Fibroblast of skin of back (primary cell): ENCODE data around the gene TGM1.
"Not testable (repeated sequence)": the region's sequence is repeated elsewhere in the genome, so short reads cannot be mapped to it uniquely, and the experiment has no call there.

ENCODE experiments used
- DNase-seq: peaks from one replicate; pipeline ENCODE4 v3.0.0-alpha.2; 2013

The TGM1 gene

DNA sequence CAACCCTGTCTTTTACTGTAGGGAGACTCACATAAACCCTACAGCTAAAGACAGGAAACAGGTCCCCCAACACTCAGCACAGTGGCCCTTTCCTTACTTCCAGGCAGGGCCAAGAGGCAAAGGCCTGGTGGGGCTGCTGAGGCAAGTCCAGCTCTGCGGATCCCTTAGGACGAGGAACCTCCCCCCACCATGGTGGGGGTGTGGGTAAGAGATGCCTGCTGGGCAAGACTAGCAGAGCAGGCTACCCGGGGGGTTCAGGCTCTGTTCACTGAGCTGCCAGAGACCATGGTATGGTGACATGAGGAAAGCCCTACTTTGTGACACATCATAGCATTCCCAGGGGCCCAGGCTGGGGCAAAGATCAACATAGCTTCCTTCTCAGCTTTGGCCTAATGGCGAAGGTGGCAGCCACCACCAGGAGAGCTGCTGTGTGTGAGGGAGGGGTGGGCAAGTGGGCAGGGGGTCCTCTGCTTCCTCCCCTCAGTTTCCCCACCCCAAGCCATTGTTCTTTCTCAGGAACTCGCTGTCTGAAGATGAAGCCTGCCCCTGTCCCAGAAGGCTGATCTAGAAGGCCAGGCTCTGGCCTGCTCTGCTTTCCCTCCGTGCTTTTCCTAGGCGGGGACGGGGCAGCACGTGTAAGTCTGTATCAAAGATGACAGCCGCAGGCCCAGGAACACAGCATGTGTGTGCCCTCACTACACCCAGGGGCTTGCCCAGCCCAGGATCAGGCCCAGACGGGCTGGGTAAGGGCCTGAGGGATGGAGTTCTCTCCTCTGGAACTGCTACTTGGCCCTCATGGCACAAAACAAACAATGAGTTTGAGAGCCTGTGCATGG, 10.5 kb downstream of the TGM1 start:
- DNase-seq, result peak; percentile 25

DNA sequence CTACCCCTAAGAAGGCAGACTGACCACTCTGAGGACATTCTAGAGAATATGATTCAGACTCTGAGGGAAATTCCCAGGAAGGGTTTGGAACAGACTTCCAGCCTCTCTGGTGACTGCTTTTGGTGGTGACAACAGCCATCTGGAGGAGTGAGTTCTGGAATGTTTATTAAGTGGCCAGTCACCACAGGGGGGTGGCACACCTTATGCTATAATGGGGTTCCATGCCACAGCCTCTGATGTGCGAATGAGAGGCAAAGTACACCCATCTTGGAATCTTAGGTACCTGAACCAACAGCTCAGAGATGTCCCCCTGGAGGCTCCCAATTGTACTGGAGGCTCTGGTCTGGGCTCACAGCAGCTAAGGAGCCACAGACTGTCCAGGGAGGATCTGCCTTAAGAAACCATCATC, 11.1 kb downstream of the TGM1 start:
- DNase-seq, result peak; percentile 63

DNA sequence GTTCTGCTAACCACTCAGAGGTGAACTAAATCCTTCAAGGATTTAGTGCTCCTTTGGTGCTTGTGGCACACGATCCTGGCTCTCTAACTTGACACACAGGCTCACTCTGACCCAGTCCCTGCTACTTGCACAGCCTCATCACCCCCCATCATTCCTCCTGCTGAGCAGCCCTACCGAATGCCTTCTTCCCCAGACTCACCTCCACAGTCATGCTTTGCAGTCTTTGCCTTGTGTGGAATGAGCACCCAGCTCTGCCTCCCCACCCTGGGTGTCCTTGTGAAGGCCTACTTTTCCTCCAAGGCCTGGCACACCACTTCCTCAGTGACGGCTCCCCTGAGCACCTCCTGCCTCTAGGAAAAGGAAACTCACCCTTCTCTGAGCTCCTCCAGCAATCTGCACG, 12.6 kb downstream of the TGM1 start:
- no peak for DNase-seq

DNA sequence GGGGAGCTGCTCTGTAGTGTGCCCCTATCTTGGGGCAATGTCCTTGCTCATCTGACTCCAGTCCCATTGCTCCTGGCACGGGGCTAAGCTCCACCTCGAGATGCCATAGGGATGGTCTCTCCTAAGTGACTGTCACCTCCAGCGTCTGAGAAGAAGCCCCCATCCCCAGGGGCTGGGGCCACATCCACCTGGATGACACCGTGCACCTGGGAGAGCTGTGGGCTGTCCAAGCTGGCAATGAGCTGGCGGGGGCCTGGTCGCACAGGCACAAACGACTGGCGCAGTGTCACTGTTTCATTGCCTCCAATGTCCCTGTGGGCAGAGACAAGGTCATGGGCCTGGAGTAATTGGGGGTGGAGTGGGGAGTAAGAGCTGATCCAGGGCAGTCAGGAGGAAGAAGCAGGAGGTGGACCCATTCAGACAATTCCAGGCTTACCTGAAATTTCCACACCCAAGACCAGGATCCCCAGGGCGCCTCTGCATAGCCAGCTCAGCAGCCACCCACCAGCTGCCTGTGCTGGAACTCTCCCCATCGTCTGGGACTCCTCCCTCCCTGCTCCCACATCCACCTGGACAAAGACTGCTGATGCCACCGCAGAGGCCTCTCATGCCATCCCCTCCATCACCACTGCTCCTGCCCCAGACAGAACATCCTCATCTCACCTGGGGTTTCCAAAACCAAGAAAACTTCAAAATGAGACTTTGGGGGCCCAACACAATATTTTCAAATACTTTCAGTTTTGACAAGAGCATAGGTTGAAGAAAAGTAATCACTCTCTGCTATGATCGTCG, 13.6 kb downstream of the TGM1 start:
- no peak for DNase-seq

- DNase-seq, result no peak
These were observed 15.6 kb downstream of the TGM1 start for GRCh38 chr14:24247422-24247821.

DNA sequence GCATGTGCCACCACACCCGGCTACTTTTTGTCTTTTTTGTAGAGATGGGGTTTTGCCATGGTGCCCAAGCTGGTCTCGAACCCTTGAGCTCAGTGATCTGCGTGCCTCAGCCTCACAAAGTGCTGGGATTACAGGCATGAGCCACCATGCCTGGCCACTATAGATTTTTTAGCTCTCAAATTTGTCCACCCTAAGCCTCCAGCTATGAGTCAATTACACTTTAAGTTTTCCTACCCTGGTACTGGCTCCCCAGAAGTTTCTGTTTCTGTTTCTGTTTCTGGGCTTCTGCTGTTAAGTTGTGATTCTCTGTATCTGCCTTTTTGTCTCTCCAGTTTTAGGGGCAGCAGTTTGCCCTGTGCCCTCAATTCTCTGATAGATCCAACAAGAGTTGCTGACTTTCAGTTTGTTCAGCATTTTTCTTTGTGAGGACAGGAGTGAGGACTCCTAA, 16.2 kb downstream of the TGM1 start:
- no peak for DNase-seq

- not testable (repeated sequence) for DNase-seq
These were observed 17.6 kb downstream of the TGM1 start for GRCh38 chr14:24245350-24245749.

- DNase-seq, result no peak
These were observed 19.6 kb downstream of the TGM1 start for GRCh38 chr14:24243336-24243836.

- peak; percentile 92 for DNase-seq
These were observed 21.0 kb downstream of the TGM1 start for GRCh38 chr14:24241829-24242443.

- DNase-seq, result no peak
These were observed 22.7 kb downstream of the TGM1 start for GRCh38 chr14:24240110-24240918.

DNA sequence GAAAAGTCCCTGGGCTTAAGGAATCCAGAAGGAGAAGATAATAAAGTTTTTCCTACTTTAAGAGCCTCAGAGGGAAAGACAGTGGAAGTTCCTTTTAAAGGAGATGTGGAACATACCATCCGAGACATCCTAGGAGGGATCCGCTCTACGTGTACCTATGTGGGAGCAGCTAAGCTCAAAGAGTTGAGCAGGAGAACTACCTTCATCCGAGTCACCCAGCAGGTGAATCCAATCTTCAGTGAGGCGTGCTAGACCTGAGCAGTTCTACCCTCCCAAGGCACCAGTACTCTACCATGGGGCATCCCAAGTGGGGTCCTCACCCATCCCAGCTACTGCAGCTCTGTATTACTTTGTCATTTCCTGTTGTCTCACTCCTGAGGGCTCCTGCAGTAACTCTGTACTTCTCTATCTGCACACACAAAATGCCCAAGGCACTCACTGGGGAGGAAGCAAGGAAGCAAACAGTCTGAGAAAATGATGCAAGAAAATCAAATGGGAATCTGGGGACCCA, 24.4 kb downstream of the TGM1 start:
- DNase-seq, result no peak

DNA sequence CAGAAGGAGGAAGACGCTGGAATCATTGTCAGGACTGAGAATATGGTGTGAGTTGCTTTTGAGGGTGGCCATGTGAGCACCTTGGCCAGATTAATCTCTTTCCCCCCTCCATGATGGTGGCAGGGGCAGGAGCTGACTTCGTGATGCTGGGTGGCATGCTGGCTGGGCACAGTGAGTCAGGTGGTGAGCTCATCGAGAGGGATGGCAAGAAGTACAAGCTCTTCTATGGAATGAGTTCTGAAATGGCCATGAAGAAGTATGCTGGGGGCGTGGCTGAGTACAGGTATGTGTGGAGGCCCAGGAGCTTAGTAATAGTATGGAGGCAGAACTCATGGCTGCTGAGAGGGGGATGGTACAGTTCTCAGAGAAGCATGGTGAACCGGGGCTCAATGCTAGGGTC, 24.9 kb downstream of the TGM1 start:
- DNase-seq, result no peak

DNA sequence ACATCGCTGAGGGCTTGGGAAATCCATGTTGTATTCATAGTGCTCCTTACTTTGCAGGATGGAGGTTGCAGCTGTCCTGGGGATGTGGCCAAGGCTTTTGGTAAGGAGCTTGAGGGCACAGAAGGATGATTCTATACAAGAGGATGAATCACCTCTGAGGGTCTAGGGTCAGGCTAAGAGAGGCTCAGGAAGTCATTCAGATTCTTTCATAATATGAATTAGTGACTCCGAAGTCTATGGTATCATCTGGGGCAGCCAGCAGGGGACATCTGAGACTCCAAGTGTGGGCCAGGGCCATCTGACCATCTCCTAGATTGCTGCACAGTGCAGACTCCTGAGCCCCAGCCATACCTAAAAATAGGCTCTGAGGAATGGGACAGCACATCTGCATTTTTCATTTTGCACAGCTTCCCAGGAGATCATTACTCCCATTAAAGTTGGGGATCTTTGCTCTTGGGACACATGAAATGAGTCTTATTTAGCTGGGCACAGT, 25.5 kb downstream of the TGM1 start:
- no peak for DNase-seq

DNA sequence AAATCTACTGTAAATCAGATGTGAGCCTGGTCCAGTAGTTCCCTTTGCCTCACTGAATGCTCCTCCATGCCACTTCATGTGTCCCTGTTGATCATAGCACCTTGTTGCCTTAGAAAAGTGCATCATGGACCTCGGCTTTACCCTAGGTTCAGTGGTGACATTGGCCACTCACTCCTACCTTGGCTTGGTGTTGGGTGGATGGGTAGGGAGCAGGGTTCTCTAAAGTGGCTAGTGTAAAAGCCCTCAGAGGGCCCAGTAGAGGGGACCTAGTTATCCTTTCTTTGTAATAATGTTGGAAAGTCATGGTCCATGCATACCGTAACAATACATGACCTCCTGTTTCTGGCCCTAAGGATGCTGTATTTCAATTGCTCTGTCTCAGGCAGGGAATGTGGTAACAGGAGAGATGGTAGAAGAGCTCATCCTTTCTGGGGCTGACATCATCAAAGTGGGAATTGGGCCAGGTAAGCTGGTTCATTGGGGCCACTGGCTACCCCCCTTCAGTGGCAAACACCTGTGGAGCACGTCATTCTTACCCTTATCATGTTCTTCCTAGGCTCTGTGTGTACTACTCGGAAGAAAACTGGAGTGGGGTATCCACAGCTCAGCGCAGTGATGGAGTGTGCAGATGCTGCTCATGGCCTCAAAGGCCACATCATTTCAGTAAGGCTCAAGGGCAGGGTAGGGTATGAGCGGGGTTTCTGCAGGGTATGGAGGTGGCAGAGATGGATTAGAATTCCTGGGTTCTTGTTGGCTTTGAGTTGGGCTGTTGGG, 26.1 kb downstream of the TGM1 start:
- no peak for DNase-seq

- DNase-seq, result no peak
These were observed 26.9 kb downstream of the TGM1 start for GRCh38 chr14:24235804-24236688.

- DNase-seq, result no peak
These were observed 28.6 kb downstream of the TGM1 start for GRCh38 chr14:24234095-24235005.

DNA sequence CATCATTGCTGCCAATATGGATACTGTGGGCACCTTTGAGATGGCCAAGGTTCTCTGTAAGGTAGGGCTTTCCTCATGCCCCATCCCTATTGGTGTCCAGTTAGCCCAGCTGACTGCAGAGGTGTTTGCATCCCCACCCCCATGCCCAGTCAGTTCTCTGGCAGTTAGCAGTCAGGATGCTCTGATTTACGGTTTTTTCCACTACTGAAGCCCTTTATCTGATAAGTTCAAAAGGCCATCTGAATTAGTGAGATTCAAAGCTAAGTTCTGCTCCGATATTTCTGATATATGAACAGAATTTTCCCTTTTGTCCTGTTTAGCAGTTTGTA, 29.5 kb downstream of the TGM1 start:
- no peak for DNase-seq

DNA sequence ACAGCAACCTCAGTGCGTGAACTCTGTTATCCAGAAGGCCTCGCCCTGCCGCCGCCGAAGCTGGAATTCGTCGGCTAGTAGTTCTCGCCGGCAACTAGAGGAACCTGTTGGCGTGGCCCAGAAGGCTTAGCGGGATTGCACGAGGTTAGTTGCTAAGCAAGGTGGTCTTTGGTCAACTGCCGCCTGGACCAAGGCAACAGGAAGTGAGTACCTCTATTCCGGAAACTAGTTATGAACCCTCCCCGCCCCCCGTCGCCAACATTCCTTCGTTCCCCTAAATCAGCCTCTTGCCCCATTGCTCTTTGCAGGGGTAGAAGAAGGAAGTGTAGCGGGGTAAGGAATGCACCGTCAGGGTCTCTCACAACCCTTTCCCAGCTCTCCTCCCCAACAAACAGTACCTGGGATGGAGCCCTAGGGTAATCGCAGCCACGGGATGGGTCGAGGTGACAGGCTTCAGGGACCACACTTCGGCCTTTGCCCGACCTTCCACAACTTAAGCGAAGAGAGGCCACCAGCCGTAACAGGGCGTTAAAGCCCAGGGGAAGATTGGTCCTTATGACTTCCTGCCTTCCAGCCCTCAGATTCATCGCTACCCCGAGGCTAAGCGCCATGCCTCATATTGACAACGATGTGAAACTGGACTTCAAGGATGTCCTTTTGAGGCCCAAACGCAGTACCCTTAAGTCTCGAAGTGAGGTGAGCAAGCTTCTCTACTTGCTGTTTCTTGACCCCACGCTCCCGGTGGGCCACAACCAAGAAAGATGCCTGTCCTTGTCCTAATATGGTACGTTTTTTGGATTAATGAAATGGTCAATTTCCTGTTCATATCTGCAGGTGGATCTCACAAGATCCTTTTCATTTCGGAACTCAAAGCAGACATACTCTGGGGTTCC, 30.1 kb downstream of the TGM1 start, which contains the start of gene GMPR2:
TSS of gene GMPR2 (plus strand) at position 285 of the 893 bp plus-strand sequence. CDS start at position 610, 325 bp downstream.
- DNase-seq, result peak; percentile 12
